HG02623 (cell line): ENCODE measurements around the gene BCLAF1.

Source experiments
- ATAC-seq: cut with Tn5 transposase; IDR thresholded peaks from one replicate; pipeline ENCODE4 v1.9.1; 2021; ENCODE audit warnings: moderate library complexity; ENCODE audit not compliant: unreplicated experiment

BCLAF1 gene

DNA sequence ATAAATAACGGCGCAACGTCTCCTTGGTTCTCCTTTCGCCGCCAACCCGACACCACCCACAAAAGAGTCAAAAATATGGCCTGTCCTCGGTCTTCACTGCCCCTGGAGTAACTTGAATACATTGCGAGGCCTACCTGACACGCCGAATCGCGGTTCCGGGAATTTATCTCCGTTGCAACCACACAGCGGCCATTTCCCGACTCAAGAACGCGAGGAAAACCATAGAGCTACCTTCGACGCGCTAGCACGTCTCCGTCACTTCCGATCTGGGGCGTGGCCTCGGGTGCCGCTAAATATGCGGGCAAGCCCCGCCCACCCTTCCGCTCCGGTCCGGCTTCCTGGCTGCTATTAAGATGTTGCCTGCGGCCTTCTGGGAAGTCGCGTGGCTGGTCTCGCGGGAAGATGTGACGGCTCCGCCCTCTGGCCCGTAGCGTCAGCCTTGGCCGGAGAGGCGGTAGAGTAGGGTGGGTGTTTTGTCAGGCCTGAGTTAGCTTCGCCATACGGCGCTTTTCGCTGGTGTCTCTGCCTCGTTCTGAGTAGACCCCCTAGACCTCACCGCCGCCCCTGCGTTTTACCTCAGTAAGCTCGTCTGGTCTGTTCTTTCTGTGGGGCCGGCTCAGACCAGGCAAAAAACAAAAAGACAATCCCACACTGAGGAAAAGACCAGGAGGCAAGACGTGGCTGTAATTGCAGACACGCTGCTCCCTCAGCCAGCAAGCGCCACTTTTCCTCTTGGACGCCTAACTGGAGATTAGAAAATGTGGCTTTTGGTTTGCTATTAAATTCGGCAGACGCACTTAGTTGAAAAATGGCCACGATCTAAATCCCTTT is at the start of gene BCLAF1:
TSS of gene BCLAF1 (minus strand) at position 268 of the 831 bp plus-strand sequence. CDS start 9,980 bp downstream, outside the sequence.
- peak; percentile 93 for ATAC-seq

GRCh38 chr6:136338486-136338885 is 48.8 kb upstream of the BCLAF1 start:
- no peak for ATAC-seq

DNA sequence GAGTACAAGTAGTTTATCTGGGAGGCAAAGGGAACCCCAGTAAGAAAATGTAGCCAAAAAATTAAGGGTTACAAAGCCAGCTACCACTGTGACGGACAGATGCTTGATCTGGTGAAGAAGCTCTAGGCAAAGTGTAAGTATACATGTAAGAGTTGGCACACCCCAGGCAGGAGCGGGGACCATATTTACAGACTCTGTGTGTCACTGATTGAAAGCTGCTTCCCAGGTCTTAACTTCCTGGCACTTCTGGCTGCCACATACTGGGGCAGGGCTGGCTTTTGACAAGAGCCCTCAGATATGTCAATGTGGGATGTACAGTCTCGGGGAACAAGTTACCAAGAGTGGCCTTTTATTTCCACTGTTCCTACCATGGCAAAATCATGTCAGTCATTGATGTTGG is 48.0 kb upstream of the BCLAF1 start:
- ATAC-seq: no peak

GRCh38 chr6:136337121-136337520 is 47.5 kb upstream of the BCLAF1 start:
- no peak for ATAC-seq

DNA sequence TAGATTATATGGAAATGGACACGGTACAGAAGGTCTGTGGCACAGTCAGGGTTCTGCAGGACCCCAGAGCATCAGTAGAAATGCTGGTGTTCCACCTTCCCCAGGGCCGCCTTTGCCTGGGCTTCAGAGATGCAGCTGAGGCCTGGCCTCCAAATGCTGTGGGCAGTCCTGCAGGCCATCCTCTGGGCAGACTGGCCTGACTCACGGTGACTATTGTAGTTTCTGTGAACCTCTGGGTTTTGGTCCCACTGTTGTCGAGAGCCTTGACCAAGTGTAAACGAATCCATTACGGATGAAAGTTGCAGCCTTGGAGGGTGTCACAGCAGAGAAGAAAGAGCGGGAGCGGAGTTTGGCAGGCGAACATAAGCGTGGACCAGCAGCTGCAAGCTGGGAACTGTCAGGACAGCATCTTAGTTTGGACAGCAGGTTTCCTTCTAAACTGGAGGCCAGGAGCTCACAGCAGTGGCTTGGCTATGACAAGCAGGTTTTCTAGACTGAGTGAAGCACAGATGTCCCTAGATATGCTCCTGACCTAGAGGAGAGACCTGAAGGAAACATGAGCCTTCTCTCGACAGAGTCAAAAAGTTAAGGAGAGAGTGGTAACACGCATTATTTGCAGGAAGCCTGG is 46.2 kb upstream of the BCLAF1 start:
- no peak for ATAC-seq

GRCh38 chr6:136334853-136335252 is 45.2 kb upstream of the BCLAF1 start:
- ATAC-seq: no peak

- no peak for ATAC-seq
Measured at GRCh38 chr6:136334465-136334846, 44.8 kb upstream of the BCLAF1 start.

DNA sequence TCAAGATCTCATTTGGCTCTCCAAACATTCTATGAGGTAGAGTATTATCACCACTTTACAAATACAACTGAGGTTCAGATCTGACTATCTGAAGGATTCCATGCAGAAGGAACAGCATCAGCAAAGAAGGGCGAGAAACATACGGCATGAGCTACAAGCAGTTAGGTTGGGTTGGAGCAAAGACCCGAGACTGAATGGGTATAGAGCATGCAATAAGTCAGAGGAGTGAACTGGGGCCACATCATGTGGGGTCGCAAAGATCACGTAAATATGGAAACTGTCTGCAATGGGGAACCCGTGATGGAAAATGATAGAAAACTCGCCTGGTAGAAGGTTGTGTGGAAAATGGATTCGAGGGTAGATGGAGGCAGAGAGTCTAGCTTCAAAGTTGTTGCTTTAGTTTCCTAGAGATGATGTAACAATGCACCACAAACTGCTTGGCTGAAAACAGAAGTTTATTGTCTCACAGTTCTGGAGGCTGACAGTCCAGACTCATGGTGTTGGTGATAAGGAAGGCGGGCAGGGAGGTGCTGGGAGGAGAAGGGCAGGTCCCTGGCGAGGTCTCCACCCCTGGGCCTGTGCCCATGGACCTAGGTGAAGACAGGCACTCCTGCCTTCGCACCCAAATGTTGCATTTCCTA is 44.3 kb upstream of the BCLAF1 start:
- ATAC-seq: no peak

GRCh38 chr6:136331461-136331860 is 41.8 kb upstream of the BCLAF1 start:
- ATAC-seq: no peak

- ATAC-seq: no peak
Measured at GRCh38 chr6:136330634-136331033, 41.0 kb upstream of the BCLAF1 start.

DNA sequence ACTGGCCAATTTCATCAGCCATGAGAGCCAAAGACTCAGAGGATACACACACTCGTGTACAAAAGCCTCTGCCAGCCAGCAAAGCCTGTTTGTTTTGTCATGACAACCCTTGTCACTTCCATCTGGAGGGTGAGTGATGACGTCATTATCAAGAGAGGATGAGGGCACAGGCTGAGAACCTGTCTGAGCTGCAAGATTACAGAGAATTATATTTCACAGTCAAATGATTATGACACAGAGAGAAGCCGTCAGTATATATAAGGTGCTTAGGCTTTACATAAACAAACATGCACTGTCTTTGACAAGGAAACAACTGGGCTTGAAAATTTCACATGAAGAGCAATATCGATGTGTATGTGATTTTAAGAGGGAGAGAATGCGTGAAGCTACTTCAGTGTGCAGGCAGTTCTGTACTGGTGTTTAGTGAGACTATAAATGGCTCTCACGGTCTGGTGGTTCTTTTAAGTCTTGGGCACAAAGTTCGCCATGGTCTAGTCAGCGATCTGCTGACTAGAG is 36.5 kb upstream of the BCLAF1 start:
- ATAC-seq: no peak

DNA sequence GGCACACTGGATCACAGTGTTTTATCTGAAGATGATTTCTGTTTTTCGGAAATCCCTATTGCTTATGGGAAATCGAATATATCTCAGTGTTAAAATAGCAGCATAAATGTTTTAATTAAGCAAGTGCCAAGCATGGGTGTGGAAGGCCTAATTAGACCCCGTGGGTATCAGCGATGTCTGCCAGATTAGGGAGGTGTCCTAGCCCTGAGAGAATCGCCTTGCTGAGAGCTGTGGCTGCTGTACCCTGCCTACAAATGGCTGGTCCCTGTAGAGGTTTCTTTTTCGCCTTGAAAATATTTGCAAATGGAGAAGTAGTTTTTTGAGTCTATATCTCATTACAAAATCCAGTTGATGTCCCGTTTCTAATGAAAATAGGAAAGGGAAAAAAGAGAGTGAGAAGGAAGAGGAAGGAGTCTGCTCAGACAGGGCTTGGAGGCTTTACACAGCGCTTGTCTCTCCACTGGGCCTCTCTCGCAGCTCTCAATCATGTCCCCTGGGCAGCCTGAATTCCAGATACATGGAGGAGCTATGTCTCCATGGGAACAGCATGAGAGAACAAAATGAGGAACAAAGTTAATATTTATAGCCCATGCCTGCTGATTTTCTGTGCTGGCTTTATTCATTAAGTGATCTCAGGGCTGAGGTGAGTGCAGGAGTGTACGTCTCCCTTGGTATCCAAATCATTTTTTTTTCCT is 35.2 kb upstream of the BCLAF1 start:
- no peak for ATAC-seq

DNA sequence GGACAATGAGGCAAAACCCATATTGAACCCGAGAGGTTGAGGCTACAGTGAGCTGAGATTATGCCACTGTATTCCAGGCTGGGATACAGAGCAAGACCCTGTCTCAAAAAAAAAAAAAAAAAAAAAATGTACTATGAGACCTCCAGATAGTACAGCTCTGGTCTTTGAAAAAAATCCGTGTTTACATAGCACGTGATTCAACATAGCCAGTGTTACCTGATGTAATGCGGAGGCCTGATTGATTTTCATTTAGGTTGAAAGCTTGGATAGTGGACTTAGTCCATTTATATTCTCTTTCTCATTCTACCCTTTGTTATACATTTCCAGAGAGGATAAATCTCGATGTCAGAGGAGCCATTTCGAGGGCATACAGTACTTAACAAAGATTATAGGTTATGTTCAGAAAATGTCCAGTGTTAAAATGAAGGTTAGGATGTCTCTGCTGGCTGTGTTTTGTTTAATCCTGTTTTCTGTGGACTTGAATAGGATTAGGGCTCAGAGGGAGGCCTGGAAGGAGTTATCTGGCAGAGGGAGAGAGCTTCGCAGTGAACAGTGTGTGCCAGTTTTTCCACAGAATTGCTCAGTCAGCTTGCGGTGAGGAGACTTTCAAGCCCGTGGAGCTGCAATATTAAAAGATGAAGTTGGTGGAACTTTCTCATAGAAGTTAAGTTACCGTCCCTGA is 33.9 kb upstream of the BCLAF1 start:
- ATAC-seq: no peak

DNA sequence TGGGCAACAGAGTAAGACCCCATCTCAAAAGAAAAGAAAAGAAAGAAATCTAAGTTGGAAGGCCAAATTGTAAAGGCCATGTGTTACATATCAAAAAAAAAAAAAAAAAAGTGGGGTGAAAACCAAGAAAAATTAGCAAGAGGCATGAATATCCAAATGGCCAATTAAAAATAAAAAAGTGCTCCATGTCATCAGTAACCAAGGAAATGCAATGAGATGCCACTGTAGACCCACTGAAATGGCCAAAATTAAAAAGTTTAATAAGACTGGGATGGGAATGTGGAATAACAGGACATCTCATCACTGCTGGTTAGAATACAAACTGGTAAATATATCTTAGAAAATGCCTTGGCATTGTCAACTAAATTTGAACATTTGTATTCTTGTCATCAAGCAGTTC is 30.1 kb upstream of the BCLAF1 start:
- no peak for ATAC-seq

- no peak for ATAC-seq
Measured at GRCh38 chr6:136318676-136319075, 29.0 kb upstream of the BCLAF1 start.

- ATAC-seq: no peak
Measured at GRCh38 chr6:136317971-136318370, 28.3 kb upstream of the BCLAF1 start.

GRCh38 chr6:136317021-136317694 is 27.5 kb upstream of the BCLAF1 start:
- peak; percentile 67 for ATAC-seq

DNA sequence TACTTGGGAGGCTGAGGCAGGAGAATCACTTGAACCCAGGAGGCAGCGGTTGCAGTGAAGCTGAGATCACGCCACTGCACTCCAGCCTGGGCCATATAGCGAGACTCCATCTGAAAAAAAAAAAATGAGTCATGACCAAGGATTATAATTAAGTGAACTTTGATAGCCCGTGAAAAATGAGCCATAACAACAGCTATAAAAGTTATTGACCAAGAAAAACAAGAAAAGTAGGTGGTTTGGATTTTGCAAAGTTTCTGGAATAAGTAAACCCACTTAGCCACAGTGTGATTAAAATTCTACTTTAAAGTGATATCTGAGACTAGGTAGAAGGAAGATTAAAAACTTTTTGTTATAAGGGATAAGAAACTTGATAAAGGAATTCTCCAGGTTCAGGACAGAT is 25.9 kb upstream of the BCLAF1 start:
- ATAC-seq: no peak

DNA sequence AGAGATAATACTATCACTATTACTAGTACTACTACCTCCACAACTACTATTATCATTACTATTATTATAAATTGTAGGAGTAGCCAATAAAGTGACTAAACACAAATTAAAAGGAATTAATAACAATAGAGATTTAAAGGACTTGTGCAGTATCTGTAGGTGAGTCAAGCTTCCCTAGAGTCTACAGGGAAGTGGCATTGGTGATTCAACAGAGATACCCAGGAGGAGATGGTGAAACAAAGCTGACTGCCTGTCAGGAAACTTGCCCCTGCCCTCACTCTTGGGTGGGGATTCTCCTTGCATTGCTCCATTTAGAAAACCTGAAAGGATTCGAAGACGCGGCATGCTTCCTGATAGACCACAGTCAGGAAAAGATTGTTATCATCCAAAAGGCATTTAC is 23.3 kb upstream of the BCLAF1 start:
- ATAC-seq: no peak

- ATAC-seq: no peak
Measured at GRCh38 chr6:136309729-136310311, 20.2 kb upstream of the BCLAF1 start.
